Smooth muscle cell (in vitro differentiated cells): ENCODE results near the gene GLP2R. TPM values are rescaled to one million over a fixed set of nuclear protein-coding genes. Genes with fewer than 3 reads are reported as not detected.

Source experiments
- DNase-seq: peaks from one replicate; lab custom pipeline; 2025; ENCODE audit not compliant: unreplicated experiment; lab: John Stamatoyannopoulos, UW
- H2AFZ ChIP-seq: fragments of 200-600 bp; sonication (generic); 2 replicates; pipeline ENCODE4 v1.6.0; 2016; ENCODE audit warnings: antibody characterized with exemption, low read depth, mild to moderate bottlenecking
- H3F3A ChIP-seq: fragments of 200-600 bp; sonication (generic); 2 replicates; pipeline ENCODE4 v1.6.0; 2017; ENCODE audit warnings: antibody characterized with exemption, low read depth
- H3K27ac ChIP-seq: fragments of 200-600 bp; sonication (generic); 2 replicates; pipeline ENCODE4 v1.5.1; 2016; ENCODE audit warnings: low read depth, mild to moderate bottlenecking
- H3K27me3 ChIP-seq: fragments of 200-600 bp; sonication (generic); 2 replicates; pipeline ENCODE4 v1.6.1; 2016; ENCODE audit warnings: low read depth, mild to moderate bottlenecking
- H3K36me3 ChIP-seq: fragments of 200-600 bp; sonication (generic); 2 replicates; pipeline ENCODE4 v1.5.1; 2016; ENCODE audit warnings: low read depth
- H3K4me1 ChIP-seq: fragments of 200-600 bp; sonication (generic); 2 replicates; pipeline ENCODE4 v1.5.1; 2016; ENCODE audit warnings: low read depth
- H3K4me2 ChIP-seq: fragments of 200-600 bp; sonication (generic); 2 replicates; pipeline ENCODE4 v1.6.0; 2016; ENCODE audit warnings: mild to moderate bottlenecking
- H3K4me3 ChIP-seq: fragments of 200-600 bp; sonication (generic); 2 replicates; pipeline ENCODE4 v1.5.1; 2016; ENCODE audit warnings: mild to moderate bottlenecking
- H3K79me2 ChIP-seq: fragments of 200-600 bp; sonication (generic); 2 replicates; pipeline ENCODE4 v1.6.0; 2016; ENCODE audit warnings: low read depth, mild to moderate bottlenecking
- H3K9ac ChIP-seq: fragments of 200-600 bp; sonication (generic); 2 replicates; pipeline ENCODE4 v1.6.0; 2016; ENCODE audit warnings: low read depth
- H3K9me3 ChIP-seq: fragments of 200-600 bp; sonication (generic); replicated peaks from 2 replicates; pipeline ENCODE4 v1.5.1; 2016; ENCODE audit warnings: low read depth
- H4K20me1 ChIP-seq: fragments of 200-600 bp; sonication (generic); 2 replicates; pipeline ENCODE4 v1.6.0; 2016; ENCODE audit warnings: low read depth
- CTCF ChIP-seq: fragments of 200-600 bp; sonication (generic); IDR thresholded peaks from 2 replicates; pipeline ENCODE4 v1.5.1; 2017; ENCODE audit warnings: borderline replicate concordance, mild to moderate bottlenecking, antibody characterized with exemption; ENCODE audit not compliant: insufficient read depth, poor library complexity, severe bottlenecking
- WGBS: methylation state at CpG from one replicate; pipeline ENCODE4 v1.1.7; 2016; ENCODE audit warnings: low lambda C conversion rate; 5-methylcytosine and 5-hydroxymethylcytosine counted together
- polyA plus RNA-seq: library from polyadenylated mRNA; unstranded; fragments of >200 nt; fragmentation: Nextera tagmentation; extraction: Ambion mirVana; gene quantifications from 2 replicates; pipeline ENCODE4 v1.2.1, GENCODE V29; 2016
- total RNA-seq: library from RNA; depleted of rRNA; stranded (reverse); fragments of >200 nt; gene quantifications from 2 replicates; pipeline ENCODE4 v1.2.3, GENCODE V29; 2014

GLP2R gene
- total and polyA plus RNA-seq, 2 experiments from 2014 or later = 0.03 to 0.45 TPM

GRCh38 chr17:9828296-9829295 lies 2.9 kb downstream of the GLP2R start:
- Histone ChIP-seq H3K4me2 (peak overlapping the region; percentile 20), H3K36me3 (no peaks in the 10 kb centered on the region), H3K79me2 (no peaks in the 10 kb centered on the region), H3K9me3 (no peaks in the 10 kb centered on the region), H2AFZ (peak overlapping the region; percentile 44), H3K27me3 (no peaks in the 10 kb centered on the region), H3F3A (no peaks in the 10 kb centered on the region), H3K4me1 (no peaks in the 10 kb centered on the region), H3K9ac (no peak overlapping the region), H4K20me1 (no peaks in the 10 kb centered on the region), H3K27ac (no peak overlapping the region), H3K4me3 (no peak overlapping the region)
- no peak for TF ChIP-seq CTCF
- 53% methylated on average over 13 of the region's 13 CpGs for WGBS
- DNase-seq = no peak

GRCh38 chr17:9829343-9829742 lies 3.6 kb downstream of the GLP2R start:
- Histone ChIP-seq H3K36me3 (no peaks in the 10 kb centered on the region), H3K9ac (no peak overlapping the region), H4K20me1 (no peaks in the 10 kb centered on the region), H3F3A (no peaks in the 10 kb centered on the region), H3K4me3 (no peak overlapping the region), H3K27ac (no peak overlapping the region), H3K9me3 (no peaks in the 10 kb centered on the region), H3K4me2 (no peak overlapping the region), H2AFZ (no peak overlapping the region), H3K79me2 (no peaks in the 10 kb centered on the region), H3K4me1 (no peaks in the 10 kb centered on the region), H3K27me3 (no peaks in the 10 kb centered on the region)
- no peak for TF ChIP-seq CTCF
- WGBS = 89% methylated on average over 2 of the region's 2 CpGs
- DNase-seq = no peak

- no peaks in the 10 kb centered on the region for H3K4me1 ChIP-seq
- H3K4me2 ChIP-seq = no peak overlapping the region
- no peak overlapping the region for H3K9ac ChIP-seq
- TF ChIP-seq CTCF = no peak
- H3F3A ChIP-seq = no peaks in the 10 kb centered on the region
- H3K27ac ChIP-seq = no peak overlapping the region
- H3K36me3 ChIP-seq = no peaks in the 10 kb centered on the region
- no peaks in the 10 kb centered on the region for H3K79me2 ChIP-seq
- DNase-seq = no peak
- H4K20me1 ChIP-seq = no peaks in the 10 kb centered on the region
- H3K9me3 ChIP-seq = no peaks in the 10 kb centered on the region
- H3K27me3 ChIP-seq = no peaks in the 10 kb centered on the region
- no peak overlapping the region for H3K4me3 ChIP-seq
- WGBS = 64% methylated on average over 2 of the region's 2 CpGs
- no peak overlapping the region for H2AFZ ChIP-seq
These were observed 5.0 kb downstream of the GLP2R start for GRCh38 chr17:9830711-9831110.
